Karpas-422 (cell line): Measurements from ENCODE around the gene UBXN1. TPM values are rescaled to one million over a fixed set of nuclear protein-coding genes. Genes with fewer than 3 reads are reported as not detected.

ENCODE experiments used
- DNase-seq: peaks from one replicate; pipeline ENCODE4 v3.0.0-alpha.2; 2015
- H2AFZ ChIP-seq: fragments of 200-600 bp; sonication (generic); 2 replicates; pipeline ENCODE4 v1.6.1; 2014; ENCODE audit warnings: antibody characterized with exemption, low read length, mixed read lengths
- H3K27ac ChIP-seq: fragments of 200-600 bp; sonication (generic); 2 replicates; pipeline ENCODE4 v1.5.1; 2014; ENCODE audit warnings: mild to moderate bottlenecking, low read length, moderate library complexity
- H3K27me3 ChIP-seq: fragments of 200-600 bp; sonication (generic); 2 replicates; pipeline ENCODE4 v1.6.1; 2014; ENCODE audit warnings: low read length, mixed read lengths
- H3K36me3 ChIP-seq: fragments of 200-600 bp; sonication (generic); 2 replicates; pipeline ENCODE4 v1.6.1; 2014; ENCODE audit warnings: low read length, mixed read lengths; ENCODE audit not compliant: insufficient read depth
- H3K4me1 ChIP-seq: fragments of 200-600 bp; sonication (generic); 2 replicates; pipeline ENCODE4 v1.6.1; 2014; ENCODE audit warnings: mild to moderate bottlenecking, low read length, mixed read lengths
- H3K4me2 ChIP-seq: fragments of 200-600 bp; sonication (generic); 2 replicates; pipeline ENCODE4 v1.6.1; 2014; ENCODE audit warnings: low read length, low read depth, mild to moderate bottlenecking; ENCODE audit not compliant: poor library complexity, severe bottlenecking
- H3K4me3 ChIP-seq: fragments of 200-600 bp; sonication (generic); 2 replicates; pipeline ENCODE4 v1.5.1; 2014; ENCODE audit warnings: mild to moderate bottlenecking, antibody characterized with exemption, low read length, mixed read lengths
- H3K79me2 ChIP-seq: fragments of 200-600 bp; sonication (generic); 2 replicates; pipeline ENCODE4 v1.6.1; 2014; ENCODE audit warnings: mild to moderate bottlenecking, low read length, mixed read lengths
- H3K9ac ChIP-seq: fragments of 200-600 bp; sonication (generic); 2 replicates; pipeline ENCODE4 v1.6.0; 2014; ENCODE audit warnings: low read length
- H3K9me2 ChIP-seq: fragments of 200-600 bp; sonication (generic), shearing (Covaris generic); replicated peaks from 2 replicates; pipeline ENCODE4 v1.6.0; 2014; ENCODE audit warnings: mild to moderate bottlenecking, low read length, moderate library complexity; ENCODE audit not compliant: insufficient read depth
- H3K9me3 ChIP-seq: fragments of 300-700, 200-600 bp; sonication (generic); 2 replicates; pipeline ENCODE4 v1.6.1; 2014; ENCODE audit warnings: low read length, mixed read lengths
- H4K20me1 ChIP-seq: fragments of 200-600 bp; sonication (generic); 2 replicates; pipeline ENCODE4 v1.6.1; 2014; ENCODE audit warnings: mild to moderate bottlenecking, antibody characterized with exemption, low read length, low read depth; ENCODE audit not compliant: insufficient read depth
- total RNA-seq: library from RNA; depleted of rRNA; stranded (reverse); fragments of >200 nt; shearing (Covaris generic); gene quantifications from 2 replicates; pipeline ENCODE4 v1.2.3, GENCODE V29; 2014; ENCODE audit warnings: low replicate concordance

The UBXN1 gene
- total RNA-seq, 1 experiment from 2014 or later: 160 TPM

GRCh38 chr11:62649486-62649885, 29.4 kb downstream of the UBXN1 start:
- no peak overlapping the region for H2AFZ ChIP-seq
- H3K36me3 ChIP-seq: peaks cover 4% of the 10 kb centered on the region; the same call in 1 of the 2 replicates
- H4K20me1 ChIP-seq: peaks cover 5% of the 10 kb centered on the region
- no peaks in the 10 kb centered on the region for H3K27me3 ChIP-seq
- peaks cover 45% of the 10 kb centered on the region for H3K79me2 ChIP-seq
- H3K4me3 ChIP-seq: no peak overlapping the region
- H3K4me2 ChIP-seq: no peak overlapping the region
- H3K9ac ChIP-seq: no peak overlapping the region
- peaks cover 30% of the 10 kb centered on the region for H3K4me1 ChIP-seq
- DNase-seq: no peak
- no peak overlapping the region for H3K27ac ChIP-seq
- H3K9me2 ChIP-seq: no peaks in the 10 kb centered on the region
- H3K9me3 ChIP-seq: no peaks in the 10 kb centered on the region

GRCh38 chr11:62648967-62649364, 29.9 kb downstream of the UBXN1 start:
- no peak overlapping the region for H3K9ac ChIP-seq
- no peaks in the 10 kb centered on the region for H3K9me3 ChIP-seq
- peaks cover 50% of the 10 kb centered on the region for H3K79me2 ChIP-seq
- no peaks in the 10 kb centered on the region for H3K9me2 ChIP-seq
- no peak overlapping the region for H3K4me2 ChIP-seq
- no peak overlapping the region for H3K4me3 ChIP-seq
- no peak overlapping the region for H3K27ac ChIP-seq
- no peak for DNase-seq
- no peaks in the 10 kb centered on the region for H3K27me3 ChIP-seq
- H2AFZ ChIP-seq: no peak overlapping the region
- peaks cover 5% of the 10 kb centered on the region for H4K20me1 ChIP-seq
- peaks cover 27% of the 10 kb centered on the region for H3K4me1 ChIP-seq
- H3K36me3 ChIP-seq: peaks cover 7% of the 10 kb centered on the region; the same call in 1 of the 2 replicates

GRCh38 chr11:62648185-62648966, 30.5 kb downstream of the UBXN1 start:
- H3K4me1 ChIP-seq: peaks cover 27% of the 10 kb centered on the region

GRCh38 chr11:62647609-62648005, 31.3 kb downstream of the UBXN1 start:
- no peak for DNase-seq
- peaks cover 27% of the 10 kb centered on the region for H3K4me1 ChIP-seq
- no peaks in the 10 kb centered on the region for H3K9me3 ChIP-seq
- no peaks in the 10 kb centered on the region for H3K27me3 ChIP-seq
- H3K79me2 ChIP-seq: peaks cover 59% of the 10 kb centered on the region
- H3K9ac ChIP-seq: no peak overlapping the region; the same call in 1 of the 2 replicates
- no peak overlapping the region for H3K4me2 ChIP-seq
- H3K4me3 ChIP-seq: no peak overlapping the region
- no peak overlapping the region for H3K27ac ChIP-seq
- no peak overlapping the region for H2AFZ ChIP-seq
- no peaks in the 10 kb centered on the region for H3K9me2 ChIP-seq
- H4K20me1 ChIP-seq: peaks cover 5% of the 10 kb centered on the region
- peaks cover 12% of the 10 kb centered on the region; the same call in 1 of the 2 replicates for H3K36me3 ChIP-seq

More at GRCh38 chr11:62648185-62648966, 30.5 kb downstream of the UBXN1 start:
- no peak overlapping the region for H3K27ac ChIP-seq
- no peak overlapping the region for H3K4me2 ChIP-seq
- no peaks in the 10 kb centered on the region for H3K27me3 ChIP-seq
- no peak overlapping the region for H3K9ac ChIP-seq
- no peaks in the 10 kb centered on the region for H3K9me3 ChIP-seq
- H3K79me2 ChIP-seq: peaks cover 56% of the 10 kb centered on the region
- H3K36me3 ChIP-seq: peaks cover 7% of the 10 kb centered on the region; the same call in 1 of the 2 replicates
- DNase-seq: no peak
- H3K9me2 ChIP-seq: no peaks in the 10 kb centered on the region
- H4K20me1 ChIP-seq: peaks cover 5% of the 10 kb centered on the region
- H2AFZ ChIP-seq: no peak overlapping the region
- no peak overlapping the region for H3K4me3 ChIP-seq

GRCh38 chr11:62646825-62647608, 31.9 kb downstream of the UBXN1 start:
- no peaks in the 10 kb centered on the region for H3K27me3 ChIP-seq
- no peak overlapping the region for H2AFZ ChIP-seq
- H3K4me2 ChIP-seq: peak overlapping the region; percentile 54
- DNase-seq: no peak
- H3K4me1 ChIP-seq: peaks cover 23% of the 10 kb centered on the region
- H3K79me2 ChIP-seq: peaks cover 59% of the 10 kb centered on the region
- H3K9me3 ChIP-seq: no peaks in the 10 kb centered on the region
- peaks cover 5% of the 10 kb centered on the region for H4K20me1 ChIP-seq
- H3K27ac ChIP-seq: no peak overlapping the region
- H3K9ac ChIP-seq: peak overlapping the region; percentile 39; the same call in 1 of the 2 replicates
- H3K4me3 ChIP-seq: 0 out of 2 replicates have a peak overlapping the region, but pooled peaks have one; percentile 32
- H3K9me2 ChIP-seq: no peaks in the 10 kb centered on the region
- peaks cover 13% of the 10 kb centered on the region; the same call in 1 of the 2 replicates for H3K36me3 ChIP-seq

GRCh38 chr11:62645946-62646824, 32.7 kb downstream of the UBXN1 start, which contains the start of gene GANAB:
Gene GANAB (minus strand): TSS chr11:62646613. CDS start chr11:62646599, 14 bp downstream.
- Histone ChIP-seq H3K27ac (peak within 1 kb of the TSS; percentile 73), H3K9me3 (no peaks in the 10 kb centered on the region), H4K20me1 (peaks cover 5% of the 10 kb centered on the region), H3K79me2 (peaks cover 58% of the 10 kb centered on the region), H3K4me2 (peak within 1 kb of the TSS; percentile 72), H3K9ac (peak within 1 kb of the TSS; percentile 95), H2AFZ (no peak within 1 kb of the TSS), H3K27me3 (no peaks in the 10 kb centered on the region), H3K4me3 (peak within 1 kb of the TSS; percentile 95), H3K4me1 (peaks cover 15% of the 10 kb centered on the region), H3K36me3 (peaks cover 13% of the 10 kb centered on the region; the same call in 1 of the 2 replicates), H3K9me2 (no peaks in the 10 kb centered on the region)
- peak; percentile 99 for DNase-seq

- H3K9me3 ChIP-seq: no peaks in the 10 kb centered on the region
- no peak for DNase-seq
- peak overlapping the region; percentile 73 for H3K27ac ChIP-seq
- no peaks in the 10 kb centered on the region for H3K9me2 ChIP-seq
- H3K9ac ChIP-seq: peak overlapping the region; percentile 95
- peaks cover 15% of the 10 kb centered on the region for H3K4me1 ChIP-seq
- H3K27me3 ChIP-seq: no peaks in the 10 kb centered on the region
- H3K4me2 ChIP-seq: peak overlapping the region; percentile 72
- peaks cover 57% of the 10 kb centered on the region for H3K79me2 ChIP-seq
- H3K4me3 ChIP-seq: peak overlapping the region; percentile 95
- H2AFZ ChIP-seq: no peak overlapping the region
- H4K20me1 ChIP-seq: peaks cover 5% of the 10 kb centered on the region
- H3K36me3 ChIP-seq: peaks cover 11% of the 10 kb centered on the region; the same call in 1 of the 2 replicates
Measured at GRCh38 chr11:62645671-62645945, 33.3 kb downstream of the UBXN1 start.
